Keratinocyte (primary cell): Measurements from ENCODE around the gene EGFL7.

Experiments used
- CTCF ChIP-seq, 3 experiments: IDR thresholded peaks in 1 of 3; conservative IDR thresholded peaks in 1 of 3; optimal IDR thresholded peaks in 1 of 3; 2 replicates in 2 of 3; 3 replicates in 1 of 3; pipeline versions ENCODE3 to v1.5.1; 2011; ENCODE audit warnings: low read length in 3 of 3, mild to moderate bottlenecking in 3 of 3, moderate library complexity in 2 of 3, control low read depth in 1 of 3, inconsistent platforms in 1 of 3; ENCODE audit not compliant: insufficient read depth in 2 of 3; ENCODE audit errors: extremely low read depth in 1 of 3
- EZH2 ChIP-seq: IDR thresholded peaks from one replicate; pipeline ENCODE4 v1.6.1; 2012; ENCODE audit warnings: inconsistent platforms, mild to moderate bottlenecking, low read length, moderate library complexity

DNA sequence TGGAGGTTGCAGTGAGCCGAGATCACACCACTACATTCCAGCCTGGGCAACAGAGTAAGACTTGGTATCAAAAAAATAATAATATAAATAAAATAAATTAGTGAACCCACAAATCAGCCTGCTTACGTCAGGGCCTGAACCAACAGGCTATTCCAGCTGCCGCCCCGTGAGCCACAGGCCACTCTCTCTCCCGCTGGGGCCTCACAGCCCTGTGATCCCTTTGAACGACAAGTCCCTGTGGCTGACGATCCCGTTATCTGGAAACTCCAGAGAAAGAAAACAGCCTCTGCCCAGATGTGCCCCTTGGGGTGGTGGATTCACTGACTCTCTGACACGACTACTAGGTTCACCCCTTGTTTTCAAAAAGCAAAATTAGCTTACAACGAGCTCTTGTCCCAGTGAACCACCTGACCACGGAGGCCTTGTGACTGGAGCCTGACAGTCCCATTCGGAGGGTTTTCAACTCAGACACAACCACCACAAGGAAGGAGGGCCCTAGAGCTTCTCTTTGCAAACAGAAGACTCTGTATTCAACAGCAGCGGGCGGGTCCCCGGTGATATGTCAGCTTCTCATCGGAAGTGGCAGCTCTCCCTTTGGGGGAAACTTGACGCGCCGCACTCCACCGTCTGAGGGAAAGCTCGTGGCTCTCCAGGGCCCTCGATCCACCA lies 45.3 kb downstream of the EGFL7 start:
- TF ChIP-seq CTCF (optimal IDR thresholded peaks at IDR 0.05 in 1 of 3, IDR thresholded peaks at IDR 0.05 in 1 of 3, conservative IDR thresholded peaks at IDR 0.05 in 1 of 3; ENCODE audit: extremely low read depth in 1 of 3, insufficient read depth in 2 of 3, low read length in 3 of 3) (no peak), EZH2 (no peak)
